Smooth muscle cell (in vitro differentiated cells): ENCODE results near the gene TEPSIN. TPM values are rescaled to one million over a fixed set of nuclear protein-coding genes. Genes with fewer than 3 reads are reported as not detected.

Source experiments
- DNase-seq: peaks from one replicate; lab custom pipeline; 2025; ENCODE audit not compliant: unreplicated experiment; lab: John Stamatoyannopoulos, UW
- H2AFZ ChIP-seq: fragments of 200-600 bp; sonication (generic); 2 replicates; pipeline ENCODE4 v1.6.0; 2016; ENCODE audit warnings: antibody characterized with exemption, low read depth, mild to moderate bottlenecking
- H3F3A ChIP-seq: fragments of 200-600 bp; sonication (generic); 2 replicates; pipeline ENCODE4 v1.6.0; 2017; ENCODE audit warnings: antibody characterized with exemption, low read depth
- H3K27ac ChIP-seq: fragments of 200-600 bp; sonication (generic); 2 replicates; pipeline ENCODE4 v1.5.1; 2016; ENCODE audit warnings: low read depth, mild to moderate bottlenecking
- H3K27me3 ChIP-seq: fragments of 200-600 bp; sonication (generic); 2 replicates; pipeline ENCODE4 v1.6.1; 2016; ENCODE audit warnings: low read depth, mild to moderate bottlenecking
- H3K36me3 ChIP-seq: fragments of 200-600 bp; sonication (generic); 2 replicates; pipeline ENCODE4 v1.5.1; 2016; ENCODE audit warnings: low read depth
- H3K4me1 ChIP-seq: fragments of 200-600 bp; sonication (generic); 2 replicates; pipeline ENCODE4 v1.5.1; 2016; ENCODE audit warnings: low read depth
- H3K4me2 ChIP-seq: fragments of 200-600 bp; sonication (generic); 2 replicates; pipeline ENCODE4 v1.6.0; 2016; ENCODE audit warnings: mild to moderate bottlenecking
- H3K4me3 ChIP-seq: fragments of 200-600 bp; sonication (generic); 2 replicates; pipeline ENCODE4 v1.5.1; 2016; ENCODE audit warnings: mild to moderate bottlenecking
- H3K79me2 ChIP-seq: fragments of 200-600 bp; sonication (generic); 2 replicates; pipeline ENCODE4 v1.6.0; 2016; ENCODE audit warnings: low read depth, mild to moderate bottlenecking
- H3K9ac ChIP-seq: fragments of 200-600 bp; sonication (generic); 2 replicates; pipeline ENCODE4 v1.6.0; 2016; ENCODE audit warnings: low read depth
- H3K9me3 ChIP-seq: fragments of 200-600 bp; sonication (generic); replicated peaks from 2 replicates; pipeline ENCODE4 v1.5.1; 2016; ENCODE audit warnings: low read depth
- H4K20me1 ChIP-seq: fragments of 200-600 bp; sonication (generic); 2 replicates; pipeline ENCODE4 v1.6.0; 2016; ENCODE audit warnings: low read depth
- WGBS: methylation state at CpG from one replicate; pipeline ENCODE4 v1.1.7; 2016; ENCODE audit warnings: low lambda C conversion rate; 5-methylcytosine and 5-hydroxymethylcytosine counted together
- polyA plus RNA-seq: library from polyadenylated mRNA; unstranded; fragments of >200 nt; fragmentation: Nextera tagmentation; extraction: Ambion mirVana; gene quantifications from 2 replicates; pipeline ENCODE4 v1.2.1, GENCODE V29; 2016
- total RNA-seq: library from RNA; depleted of rRNA; stranded (reverse); fragments of >200 nt; gene quantifications from 2 replicates; pipeline ENCODE4 v1.2.3, GENCODE V29; 2014
- TF ChIP-seq, protein P1 (sequence below): fragments of 200-600 bp; sonication (generic); IDR thresholded peaks from 2 replicates; pipeline ENCODE4 v1.5.1; 2017; ENCODE audit warnings: borderline replicate concordance, mild to moderate bottlenecking, antibody characterized with exemption; ENCODE audit not compliant: insufficient read depth, poor library complexity, severe bottlenecking

The TEPSIN gene
- total and polyA plus RNA-seq, 2 experiments from 2014 or later = 9.8 to 18.6 TPM

DNA sequence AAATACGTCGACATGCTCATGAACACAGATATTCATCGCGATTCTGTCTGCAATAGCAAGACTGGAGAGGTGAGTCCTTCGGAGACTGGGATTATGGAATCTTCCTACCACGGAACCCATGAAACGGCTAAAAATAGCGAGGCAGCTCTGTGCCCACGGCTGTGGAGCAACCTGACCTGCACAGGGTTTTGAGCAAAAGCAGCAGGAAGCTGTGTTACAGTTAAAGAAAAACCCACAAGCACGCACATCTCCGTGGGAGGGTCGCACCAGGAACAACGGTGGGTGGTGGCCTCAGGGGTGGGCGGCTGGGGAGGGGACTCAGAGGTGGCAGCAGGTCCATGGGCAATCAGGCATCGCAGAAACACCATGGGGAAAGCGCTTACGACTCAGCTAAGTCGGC, 31.4 kb upstream of the TEPSIN start:
- Histone ChIP-seq H3K27ac (no peak overlapping the region), H3K4me3 (no peak overlapping the region), H3K79me2 (no peaks in the 10 kb centered on the region), H3F3A (no peaks in the 10 kb centered on the region), H3K4me1 (no peaks in the 10 kb centered on the region), H3K9ac (no peak overlapping the region), H2AFZ (no peak overlapping the region), H4K20me1 (peaks cover 16% of the 10 kb centered on the region), H3K27me3 (no peaks in the 10 kb centered on the region), H3K36me3 (no peaks in the 10 kb centered on the region), H3K9me3 (no peaks in the 10 kb centered on the region), H3K4me2 (no peak overlapping the region)
- TF ChIP-seq, protein P1, sequence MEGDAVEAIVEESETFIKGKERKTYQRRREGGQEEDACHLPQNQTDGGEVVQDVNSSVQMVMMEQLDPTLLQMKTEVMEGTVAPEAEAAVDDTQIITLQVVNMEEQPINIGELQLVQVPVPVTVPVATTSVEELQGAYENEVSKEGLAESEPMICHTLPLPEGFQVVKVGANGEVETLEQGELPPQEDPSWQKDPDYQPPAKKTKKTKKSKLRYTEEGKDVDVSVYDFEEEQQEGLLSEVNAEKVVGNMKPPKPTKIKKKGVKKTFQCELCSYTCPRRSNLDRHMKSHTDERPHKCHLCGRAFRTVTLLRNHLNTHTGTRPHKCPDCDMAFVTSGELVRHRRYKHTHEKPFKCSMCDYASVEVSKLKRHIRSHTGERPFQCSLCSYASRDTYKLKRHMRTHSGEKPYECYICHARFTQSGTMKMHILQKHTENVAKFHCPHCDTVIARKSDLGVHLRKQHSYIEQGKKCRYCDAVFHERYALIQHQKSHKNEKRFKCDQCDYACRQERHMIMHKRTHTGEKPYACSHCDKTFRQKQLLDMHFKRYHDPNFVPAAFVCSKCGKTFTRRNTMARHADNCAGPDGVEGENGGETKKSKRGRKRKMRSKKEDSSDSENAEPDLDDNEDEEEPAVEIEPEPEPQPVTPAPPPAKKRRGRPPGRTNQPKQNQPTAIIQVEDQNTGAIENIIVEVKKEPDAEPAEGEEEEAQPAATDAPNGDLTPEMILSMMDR = no peak
- WGBS = 91% methylated on average over 18 of the region's 18 CpGs
- no peak for DNase-seq

GRCh38 chr17:81267390-81268067, 28.7 kb upstream of the TEPSIN start:
- H3K9me3 ChIP-seq = no peaks in the 10 kb centered on the region
- no peak overlapping the region for H3K4me3 ChIP-seq
- no peak overlapping the region for H3K27ac ChIP-seq
- TF ChIP-seq, protein P1 = no peak
- H4K20me1 ChIP-seq = peaks cover 16% of the 10 kb centered on the region
- H2AFZ ChIP-seq = no peak overlapping the region
- H3K4me1 ChIP-seq = no peaks in the 10 kb centered on the region
- no peaks in the 10 kb centered on the region for H3K36me3 ChIP-seq
- WGBS = 98% methylated on average over 6 of the region's 6 CpGs
- no peak for DNase-seq
- no peaks in the 10 kb centered on the region for H3K79me2 ChIP-seq
- H3F3A ChIP-seq = no peaks in the 10 kb centered on the region
- no peak overlapping the region for H3K9ac ChIP-seq
- H3K4me2 ChIP-seq = no peak overlapping the region
- no peaks in the 10 kb centered on the region for H3K27me3 ChIP-seq

GRCh38 chr17:81265576-81265975, 26.7 kb upstream of the TEPSIN start:
- Histone ChIP-seq H3K4me2 (no peak overlapping the region), H3K4me3 (no peak overlapping the region), H3K27me3 (no peaks in the 10 kb centered on the region), H3F3A (no peaks in the 10 kb centered on the region), H3K36me3 (no peaks in the 10 kb centered on the region), H2AFZ (no peak overlapping the region), H3K9me3 (no peaks in the 10 kb centered on the region), H3K27ac (no peak overlapping the region), H3K79me2 (no peaks in the 10 kb centered on the region), H3K4me1 (no peaks in the 10 kb centered on the region), H4K20me1 (peaks cover 16% of the 10 kb centered on the region), H3K9ac (no peak overlapping the region)
- WGBS = 93% methylated on average over 22 of the region's 22 CpGs
- no peak for DNase-seq
- TF ChIP-seq, protein P1 = no peak

GRCh38 chr17:81264640-81265039, 25.8 kb upstream of the TEPSIN start:
- Histone ChIP-seq H3K4me3 (no peak overlapping the region), H3K27me3 (no peaks in the 10 kb centered on the region), H3F3A (no peaks in the 10 kb centered on the region), H2AFZ (no peak overlapping the region), H3K9me3 (no peaks in the 10 kb centered on the region), H3K9ac (no peak overlapping the region), H3K4me1 (no peaks in the 10 kb centered on the region), H3K79me2 (no peaks in the 10 kb centered on the region), H3K4me2 (no peak overlapping the region), H4K20me1 (peaks cover 16% of the 10 kb centered on the region), H3K36me3 (no peaks in the 10 kb centered on the region), H3K27ac (no peak overlapping the region)
- TF ChIP-seq, protein P1 = no peak
- DNase-seq = no peak
- 97% methylated on average over 12 of the region's 12 CpGs for WGBS
